GM21515 (cell line): ENCODE results near the gene OTOP3.

Experiments used
- ATAC-seq: cut with Tn5 transposase; IDR thresholded peaks from one replicate; pipeline ENCODE4 v1.9.1; 2021; ENCODE audit not compliant: unreplicated experiment

Gene OTOP3

GRCh38 chr17:74938194-74938950, 2.7 kb downstream of the OTOP3 start:
- no peak for ATAC-seq

- no peak for ATAC-seq
Observed at GRCh38 chr17:74939534-74939933, 3.8 kb downstream of the OTOP3 start.

GRCh38 chr17:74941128-74941725, 5.5 kb downstream of the OTOP3 start:
- ATAC-seq: no peak

GRCh38 chr17:74943808-74944522, 8.3 kb downstream of the OTOP3 start:
- no peak for ATAC-seq

GRCh38 chr17:74945543-74945942, 9.8 kb downstream of the OTOP3 start:
- ATAC-seq: no peak

GRCh38 chr17:74946641-74947040, 10.9 kb downstream of the OTOP3 start:
- no peak for ATAC-seq

GRCh38 chr17:74947041-74947754, 11.5 kb downstream of the OTOP3 start:
- no peak for ATAC-seq

GRCh38 chr17:74949455-74950115, 13.9 kb downstream of the OTOP3 start:
- ATAC-seq: no peak

- no peak for ATAC-seq
Observed at GRCh38 chr17:74950207-74950606, 14.5 kb downstream of the OTOP3 start.

- ATAC-seq: no peak
Observed at GRCh38 chr17:74951065-74951464, 15.4 kb downstream of the OTOP3 start.

GRCh38 chr17:74951680-74952421, 16.2 kb downstream of the OTOP3 start:
- no peak for ATAC-seq

- no peak for ATAC-seq
Observed at GRCh38 chr17:74952431-74953133, 16.9 kb downstream of the OTOP3 start.

GRCh38 chr17:74953134-74953687, 17.5 kb downstream of the OTOP3 start:
- ATAC-seq: no peak

- ATAC-seq: no peak
Observed at GRCh38 chr17:74954115-74954514, 18.4 kb downstream of the OTOP3 start.

- no peak for ATAC-seq
Observed at GRCh38 chr17:74954665-74955421, 19.1 kb downstream of the OTOP3 start.

- no peak for ATAC-seq
Observed at GRCh38 chr17:74956093-74956492, 20.4 kb downstream of the OTOP3 start.

GRCh38 chr17:74957935-74958740, 22.4 kb downstream of the OTOP3 start:
- ATAC-seq: no peak
